ENCODE measurements around the gene BTBD19. TPM values are rescaled to one million over a fixed set of nuclear protein-coding genes. Genes with fewer than 3 reads are reported as not detected.

Gene BTBD19
- total and polyA plus RNA-seq, 2 donors from 2014 or later, result 3.2 to 16.5 TPM

DNA sequence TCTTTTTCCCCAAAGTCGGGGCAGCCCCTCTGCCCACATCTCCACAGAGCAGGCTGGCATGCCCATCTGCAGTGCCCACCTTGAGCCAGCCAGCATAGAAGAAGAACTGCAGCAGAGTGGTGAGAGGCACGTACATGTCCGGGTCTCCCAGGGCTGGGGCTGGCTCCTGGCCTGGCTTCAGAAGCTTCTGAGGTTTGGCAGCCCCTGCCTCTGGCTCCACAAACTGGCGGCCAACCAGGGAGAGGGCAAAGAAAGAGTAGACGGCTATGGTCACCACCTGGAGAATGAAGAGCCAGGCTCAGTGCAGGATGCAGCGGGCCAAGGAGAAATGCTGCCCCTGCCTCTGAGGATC, 23.3 kb upstream of the BTBD19 start:
- TF ChIP-seq, protein P1, sequence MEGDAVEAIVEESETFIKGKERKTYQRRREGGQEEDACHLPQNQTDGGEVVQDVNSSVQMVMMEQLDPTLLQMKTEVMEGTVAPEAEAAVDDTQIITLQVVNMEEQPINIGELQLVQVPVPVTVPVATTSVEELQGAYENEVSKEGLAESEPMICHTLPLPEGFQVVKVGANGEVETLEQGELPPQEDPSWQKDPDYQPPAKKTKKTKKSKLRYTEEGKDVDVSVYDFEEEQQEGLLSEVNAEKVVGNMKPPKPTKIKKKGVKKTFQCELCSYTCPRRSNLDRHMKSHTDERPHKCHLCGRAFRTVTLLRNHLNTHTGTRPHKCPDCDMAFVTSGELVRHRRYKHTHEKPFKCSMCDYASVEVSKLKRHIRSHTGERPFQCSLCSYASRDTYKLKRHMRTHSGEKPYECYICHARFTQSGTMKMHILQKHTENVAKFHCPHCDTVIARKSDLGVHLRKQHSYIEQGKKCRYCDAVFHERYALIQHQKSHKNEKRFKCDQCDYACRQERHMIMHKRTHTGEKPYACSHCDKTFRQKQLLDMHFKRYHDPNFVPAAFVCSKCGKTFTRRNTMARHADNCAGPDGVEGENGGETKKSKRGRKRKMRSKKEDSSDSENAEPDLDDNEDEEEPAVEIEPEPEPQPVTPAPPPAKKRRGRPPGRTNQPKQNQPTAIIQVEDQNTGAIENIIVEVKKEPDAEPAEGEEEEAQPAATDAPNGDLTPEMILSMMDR (IDR thresholded peaks at IDR 0.05; ENCODE audit: borderline replicate concordance, extremely low read depth, insufficient read depth), result no peak
- no peak overlapping the region for H3K4me3 ChIP-seq (ENCODE audit: low read length in 3 of 3)
- DNase-seq (peak in 2 of 5 donors; percentile 61 to 76), FAIRE-seq (no peak)
- no peaks in the 10 kb centered on the region for H3K9me3 ChIP-seq (ENCODE audit: control insufficient read depth in 2 of 3, insufficient read depth in 1 of 3, low read length in 3 of 3)
- intact Hi-C loops (cut with DNase I), result loop anchor here (10.0 kb wide), 1 partner anchor 50 kb away; no protein-coding TSS in a partner anchor
- no peaks in the 10 kb centered on the region for H3K27me3 ChIP-seq (ENCODE audit: control insufficient read depth, insufficient read depth, low read length)
- H3K36me3 ChIP-seq (ENCODE audit: control insufficient read depth in 2 of 3, insufficient read depth in 3 of 3, low read length in 3 of 3), result peaks cover 0 to 4% (median 2%) of the 10 kb centered on the region in 3 donors
- H3K27ac ChIP-seq (ENCODE audit: low read depth in 2 of 2, low read length in 2 of 2), result no peak overlapping the region
- H3K4me1 ChIP-seq (ENCODE audit: control insufficient read depth in 2 of 3, insufficient read depth in 2 of 3, low read depth in 1 of 3, low read length in 3 of 3), result peaks cover 0 to 23% (median 8%) of the 10 kb centered on the region in 3 donors
- H3K9ac ChIP-seq (ENCODE audit: low read length in 3 of 3), result no peak overlapping the region

DNA sequence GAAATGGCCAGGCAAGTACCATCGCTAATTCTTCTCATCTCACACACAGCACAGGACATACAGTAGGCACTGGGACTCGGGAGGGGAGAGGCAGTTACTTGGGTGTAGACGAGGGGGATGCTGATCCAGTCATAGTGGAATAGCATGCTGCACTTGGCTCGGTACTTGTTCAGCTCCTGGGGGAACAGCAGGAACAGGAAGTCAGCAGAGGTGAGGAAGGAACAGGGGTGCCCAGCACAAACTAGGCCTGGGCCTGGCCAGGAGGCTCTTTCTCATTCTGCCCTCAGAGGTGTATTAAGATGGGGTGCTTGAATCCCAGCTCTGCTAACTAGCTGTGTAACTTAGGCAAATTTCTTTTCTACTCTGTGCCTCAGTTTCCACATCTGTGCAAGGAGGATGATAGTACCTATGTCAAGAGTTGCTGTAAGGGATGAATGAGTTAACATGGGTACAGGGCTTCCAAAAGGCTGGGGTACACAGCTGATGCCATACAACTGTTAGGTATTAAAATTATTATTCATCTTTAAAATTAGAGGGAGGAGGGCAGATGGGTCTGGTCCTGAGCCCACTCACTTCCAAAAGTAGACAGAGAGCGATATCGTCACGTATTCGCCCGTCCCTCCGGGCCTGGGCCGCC, 22.7 kb upstream of the BTBD19 start:
- Histone ChIP-seq H3K27me3 (ENCODE audit: control insufficient read depth, insufficient read depth, low read length) (no peaks in the 10 kb centered on the region), H3K9ac (ENCODE audit: low read length in 3 of 3) (peak overlapping the region in 2 of 3 donors; percentile 50 to 73), H3K4me1 (ENCODE audit: control insufficient read depth in 2 of 3, insufficient read depth in 2 of 3, low read depth in 1 of 3, low read length in 3 of 3) (peaks cover 0 to 23% (median 8%) of the 10 kb centered on the region in 3 donors), H3K9me3 (ENCODE audit: control insufficient read depth in 2 of 3, insufficient read depth in 1 of 3, low read length in 3 of 3) (no peaks in the 10 kb centered on the region), H3K27ac (ENCODE audit: low read depth in 2 of 2, low read length in 2 of 2) (no peak overlapping the region), H3K36me3 (ENCODE audit: control insufficient read depth in 2 of 3, insufficient read depth in 3 of 3, low read length in 3 of 3) (peaks cover 0 to 4% (median 2%) of the 10 kb centered on the region in 3 donors), H3K4me3 (ENCODE audit: low read length in 3 of 3) (peak overlapping the region in 2 of 3 donors; percentile 13 to 54)
- FAIRE-seq (no peak), DNase-seq (peak in 1 of 5 donors; percentile 58)
- intact Hi-C loops (cut with DNase I), result loop anchor here (10.0 kb wide), 1 partner anchor 49 kb away; no protein-coding TSS in a partner anchor
- TF ChIP-seq, protein P1 (IDR thresholded peaks at IDR 0.05; ENCODE audit: borderline replicate concordance, extremely low read depth, insufficient read depth), result no peak

DNA sequence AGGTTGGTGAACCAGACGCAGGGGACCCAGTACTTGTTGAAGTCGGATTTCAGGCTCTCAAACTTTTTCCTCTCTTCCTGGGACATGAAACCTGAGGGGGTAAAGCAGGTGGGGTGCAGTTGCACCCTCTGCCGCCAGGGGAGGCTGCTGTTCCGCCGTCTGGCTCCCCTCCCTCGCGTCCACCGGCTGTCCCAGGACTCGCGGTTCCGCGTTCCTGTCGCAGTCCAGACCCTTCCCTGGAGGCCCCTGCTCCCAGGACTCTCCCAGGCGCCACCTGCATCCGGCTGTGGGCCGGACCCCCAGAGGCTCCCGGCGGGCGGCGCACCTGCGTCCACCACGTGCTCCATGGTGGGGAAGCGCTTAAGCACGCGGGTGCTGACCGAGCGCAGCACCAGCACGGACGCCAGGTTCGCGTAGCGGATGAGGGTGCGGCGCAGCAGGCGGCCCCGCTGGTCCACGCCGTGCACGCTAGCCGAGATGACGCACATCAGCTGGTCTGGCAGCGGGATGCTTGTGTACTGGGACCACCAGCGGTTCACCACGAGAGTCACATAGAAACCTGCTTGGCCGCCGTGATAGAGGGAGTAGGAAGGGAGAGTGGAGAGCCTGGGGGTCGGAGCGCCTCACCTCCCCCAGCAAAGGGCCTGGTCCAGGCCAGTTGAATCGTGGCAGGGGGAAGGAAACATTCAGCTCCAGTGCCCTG, 22.0 kb upstream of the BTBD19 start:
- no peaks in the 10 kb centered on the region for H3K27me3 ChIP-seq (ENCODE audit: control insufficient read depth, insufficient read depth, low read length)
- H3K9ac ChIP-seq (ENCODE audit: low read length in 3 of 3), result peak overlapping the region in 2 of 3 donors; percentile 60 to 73
- DNase-seq (peak; percentile 89 to 94 (median 91)), FAIRE-seq (no peak)
- intact Hi-C loops (cut with DNase I), result loop anchor here (10.0 kb wide), 1 partner anchor 49 kb away; no protein-coding TSS in a partner anchor
- H3K36me3 ChIP-seq (ENCODE audit: control insufficient read depth in 2 of 3, insufficient read depth in 3 of 3, low read length in 3 of 3), result peaks cover 0 to under 1% (median 0%) of the 10 kb centered on the region in 3 donors
- TF ChIP-seq, protein P1 (IDR thresholded peaks at IDR 0.05; ENCODE audit: borderline replicate concordance, extremely low read depth, insufficient read depth), result peak; percentile 92
- no peaks in the 10 kb centered on the region for H3K9me3 ChIP-seq (ENCODE audit: control insufficient read depth in 2 of 3, insufficient read depth in 1 of 3, low read length in 3 of 3)
- H3K27ac ChIP-seq (ENCODE audit: low read depth in 2 of 2, low read length in 2 of 2), result peak overlapping the region; percentile 1 to 60
- H3K4me1 ChIP-seq (ENCODE audit: control insufficient read depth in 2 of 3, insufficient read depth in 2 of 3, low read depth in 1 of 3, low read length in 3 of 3), result peaks cover 0 to 23% (median 8%) of the 10 kb centered on the region in 3 donors
- H3K4me3 ChIP-seq (ENCODE audit: low read length in 3 of 3), result peak overlapping the region; percentile 19 to 54 (median 26)
